HCT116 (cell line): ENCODE results near the gene CLSTN1.

Source experiments
- POLR2A ChIP-seq: IDR thresholded peaks from 2 replicates; pipeline ENCODE4 v1.7.0; 2011; ENCODE audit warnings: borderline replicate concordance; ENCODE audit not compliant: insufficient read depth, insufficient read length; ENCODE audit errors: extremely low read depth
- SP1 ChIP-seq: IDR thresholded peaks from 2 replicates; pipeline ENCODE4 v1.6.1; 2012; ENCODE audit warnings: low read depth
- SRF ChIP-seq: IDR thresholded peaks from 2 replicates; pipeline ENCODE4 v1.6.1; 2012; ENCODE audit warnings: low read depth
- TCF7L2 ChIP-seq: IDR thresholded peaks from 2 replicates; pipeline ENCODE4 v1.7.0; 2011; ENCODE audit warnings: borderline replicate concordance, inconsistent platforms; ENCODE audit not compliant: insufficient read depth, insufficient read length; ENCODE audit errors: extremely low read depth
- TF ChIP-seq, protein P1 (sequence below), 3 experiments: fragments of 200-600 bp in 1 of 3; sonication (generic) in 1 of 3; IDR thresholded peaks in 2 of 3; conservative IDR thresholded peaks in 1 of 3; 2 replicates each; pipeline ENCODE4 v1.5.1; 2012 to 2017; ENCODE audit warnings: low read depth in 2 of 3, low read length in 2 of 3, antibody characterized with exemption in 1 of 3, borderline replicate concordance in 1 of 3, control low read depth in 1 of 3, mild to moderate bottlenecking in 1 of 3, mixed read lengths in 1 of 3, mixed run types in 1 of 3, moderate library complexity in 1 of 3; ENCODE audit not compliant: insufficient read depth in 1 of 3

DNA sequence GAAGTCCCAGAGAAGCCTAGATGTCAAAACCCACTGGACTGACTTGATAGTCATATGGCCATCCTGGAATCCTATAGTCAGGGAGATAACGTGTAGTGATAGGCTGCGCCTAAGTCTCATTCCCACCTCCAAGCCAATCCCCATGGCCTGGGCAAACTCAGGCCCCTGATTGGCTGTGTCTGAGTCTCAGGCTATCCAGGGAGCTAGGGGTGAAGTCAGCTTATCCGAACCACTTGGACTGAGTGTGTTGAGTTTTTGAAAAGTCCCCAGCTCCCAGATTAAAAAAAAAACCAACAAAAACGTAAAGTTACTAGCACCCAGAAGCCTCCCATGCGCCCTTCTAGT, 120.6 kb downstream of the CLSTN1 start:
- TF ChIP-seq, protein P1, sequence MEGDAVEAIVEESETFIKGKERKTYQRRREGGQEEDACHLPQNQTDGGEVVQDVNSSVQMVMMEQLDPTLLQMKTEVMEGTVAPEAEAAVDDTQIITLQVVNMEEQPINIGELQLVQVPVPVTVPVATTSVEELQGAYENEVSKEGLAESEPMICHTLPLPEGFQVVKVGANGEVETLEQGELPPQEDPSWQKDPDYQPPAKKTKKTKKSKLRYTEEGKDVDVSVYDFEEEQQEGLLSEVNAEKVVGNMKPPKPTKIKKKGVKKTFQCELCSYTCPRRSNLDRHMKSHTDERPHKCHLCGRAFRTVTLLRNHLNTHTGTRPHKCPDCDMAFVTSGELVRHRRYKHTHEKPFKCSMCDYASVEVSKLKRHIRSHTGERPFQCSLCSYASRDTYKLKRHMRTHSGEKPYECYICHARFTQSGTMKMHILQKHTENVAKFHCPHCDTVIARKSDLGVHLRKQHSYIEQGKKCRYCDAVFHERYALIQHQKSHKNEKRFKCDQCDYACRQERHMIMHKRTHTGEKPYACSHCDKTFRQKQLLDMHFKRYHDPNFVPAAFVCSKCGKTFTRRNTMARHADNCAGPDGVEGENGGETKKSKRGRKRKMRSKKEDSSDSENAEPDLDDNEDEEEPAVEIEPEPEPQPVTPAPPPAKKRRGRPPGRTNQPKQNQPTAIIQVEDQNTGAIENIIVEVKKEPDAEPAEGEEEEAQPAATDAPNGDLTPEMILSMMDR (IDR thresholded peaks at IDR 0.05 in 2 of 3, conservative IDR thresholded peaks at IDR 0.05 in 1 of 3; ENCODE audit: borderline replicate concordance in 1 of 3, insufficient read depth in 1 of 3, low read depth in 2 of 3, low read length in 2 of 3): no peak
- TF ChIP-seq SRF (no peak), TCF7L2 (no peak), POLR2A (no peak), SP1 (no peak)
